ENCODE data around the gene NUDT4. TPM values are rescaled to one million over a fixed set of nuclear protein-coding genes. Genes with fewer than 3 reads are reported as not detected.

The NUDT4 gene
- total and polyA plus RNA-seq, 9 of the 15 experiments (the other 6 are each of a cell fraction or from before 2014, with no cell fraction given): 38.1 to 164 (median 99.2) TPM

DNA sequence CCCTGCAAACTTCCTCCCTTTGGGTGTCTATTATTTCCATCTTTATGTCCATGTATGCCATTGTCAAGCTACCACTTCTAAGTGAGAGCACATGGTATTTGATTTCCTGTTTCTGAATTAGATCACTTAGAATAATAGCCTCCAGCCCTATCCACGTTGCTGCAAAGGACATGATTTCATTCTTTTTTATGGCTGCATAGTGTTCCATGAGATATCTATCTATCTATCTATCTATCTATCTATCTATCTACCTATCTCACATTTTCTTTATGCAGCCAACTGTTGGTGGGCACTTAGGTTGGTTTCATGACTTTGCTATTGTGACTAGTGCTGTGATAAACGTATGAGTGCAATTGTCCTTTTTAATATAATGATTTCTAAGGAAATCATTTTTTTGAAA, 78.4 kb downstream of the NUDT4 start:
- ChIA-PET CTCF (ENCODE audit: low intra/inter-chr PET ratio) (no interaction called here), POLR2A (interaction anchor here (0.6 kb wide), 1 partner anchor 41 kb away, joined by 3 read pairs; no protein-coding TSS in a partner anchor)
- WGBS (ENCODE audit: insufficient coverage, low coverage, missing lambda C conversion rate): 25% methylated on average over 2 of the region's 2 CpGs
- Histone ChIP-seq H3K4me1 (replicated peaks in 1 of 2; ENCODE audit: control insufficient read depth in 2 of 2, insufficient read depth in 2 of 2, low read length in 2 of 2) (0 out of 5 replicates have a peak, but pooled peaks cover 0 to 10% of the 10 kb centered on the region in 2 experiments), H3K9me3 (replicated peaks; ENCODE audit: control insufficient read depth, insufficient read depth, low read depth, low read length) (no peaks in the 10 kb centered on the region), H3K9me1 (ENCODE audit: control insufficient read depth, insufficient read depth, low read length) (no peaks in the 10 kb centered on the region), H3K4me2 (ENCODE audit: insufficient read depth, low read length) (no peak overlapping the region), H2AFZ (ENCODE audit: low read depth, low read length) (no peak overlapping the region), H3K4me3 (no peak overlapping the region), H3K27me3 (ENCODE audit: control insufficient read depth in 2 of 2, insufficient read depth in 2 of 2, low read length in 2 of 2) (no peaks in the 10 kb centered on the region), H3K36me3 (ENCODE audit: control insufficient read depth, insufficient read depth, low read length) (no peaks in the 10 kb centered on the region), H4K20me1 (replicated peaks; ENCODE audit: control insufficient read depth, insufficient read depth, low read length) (no peaks in the 10 kb centered on the region), H3K9ac (ENCODE audit: insufficient read depth in 1 of 2, low read depth in 2 of 2, low read length in 2 of 2) (no peak overlapping the region), H3K79me2 (ENCODE audit: control insufficient read depth, insufficient read depth, low read length) (no peaks in the 10 kb centered on the region), H3K27ac (ENCODE audit: extremely low read depth, low read depth, low read length) (no peak overlapping the region)
- intact Hi-C loops (cut with micrococcal nuclease): no loop called here
- no TSS peak for BruUV-seq (replicated peaks)
- FAIRE-seq (no peak), DNase-seq (ENCODE audit: extremely low read depth in 1 of 4, low spot score in 3 of 4) (no peak), ATAC-seq (no peak)
- TF ChIP-seq DACH1 (IDR thresholded peaks at IDR 0.05; ENCODE audit: partially characterized antibody) (peak; percentile 59), HDAC6 (IDR thresholded peaks at IDR 0.05; ENCODE audit: low read depth, low read length) (no peak), TCF3 (CRISPR knock-in tag; IDR thresholded peaks at IDR 0.05) (no peak), NFIC (IDR thresholded peaks at IDR 0.05) (no peak), ZNF146 (CRISPR knock-in tag; IDR thresholded peaks at IDR 0.05; ENCODE audit: unreplicated experiment) (peak; percentile 79), HDAC8 (tag; IDR thresholded peaks at IDR 0.05) (no peak)
- TF ChIP-seq, protein P1, sequence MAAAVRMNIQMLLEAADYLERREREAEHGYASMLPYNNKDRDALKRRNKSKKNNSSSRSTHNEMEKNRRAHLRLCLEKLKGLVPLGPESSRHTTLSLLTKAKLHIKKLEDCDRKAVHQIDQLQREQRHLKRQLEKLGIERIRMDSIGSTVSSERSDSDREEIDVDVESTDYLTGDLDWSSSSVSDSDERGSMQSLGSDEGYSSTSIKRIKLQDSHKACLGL (CRISPR knock-in tag; IDR thresholded peaks at IDR 0.05; ENCODE audit: borderline replicate concordance, poor library complexity, severe bottlenecking): no peak
- TF ChIP-seq, protein P2, sequence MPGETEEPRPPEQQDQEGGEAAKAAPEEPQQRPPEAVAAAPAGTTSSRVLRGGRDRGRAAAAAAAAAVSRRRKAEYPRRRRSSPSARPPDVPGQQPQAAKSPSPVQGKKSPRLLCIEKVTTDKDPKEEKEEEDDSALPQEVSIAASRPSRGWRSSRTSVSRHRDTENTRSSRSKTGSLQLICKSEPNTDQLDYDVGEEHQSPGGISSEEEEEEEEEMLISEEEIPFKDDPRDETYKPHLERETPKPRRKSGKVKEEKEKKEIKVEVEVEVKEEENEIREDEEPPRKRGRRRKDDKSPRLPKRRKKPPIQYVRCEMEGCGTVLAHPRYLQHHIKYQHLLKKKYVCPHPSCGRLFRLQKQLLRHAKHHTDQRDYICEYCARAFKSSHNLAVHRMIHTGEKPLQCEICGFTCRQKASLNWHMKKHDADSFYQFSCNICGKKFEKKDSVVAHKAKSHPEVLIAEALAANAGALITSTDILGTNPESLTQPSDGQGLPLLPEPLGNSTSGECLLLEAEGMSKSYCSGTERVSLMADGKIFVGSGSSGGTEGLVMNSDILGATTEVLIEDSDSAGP (CRISPR knock-in tag; IDR thresholded peaks at IDR 0.05): no peak
- TF ChIP-seq, protein P3, sequence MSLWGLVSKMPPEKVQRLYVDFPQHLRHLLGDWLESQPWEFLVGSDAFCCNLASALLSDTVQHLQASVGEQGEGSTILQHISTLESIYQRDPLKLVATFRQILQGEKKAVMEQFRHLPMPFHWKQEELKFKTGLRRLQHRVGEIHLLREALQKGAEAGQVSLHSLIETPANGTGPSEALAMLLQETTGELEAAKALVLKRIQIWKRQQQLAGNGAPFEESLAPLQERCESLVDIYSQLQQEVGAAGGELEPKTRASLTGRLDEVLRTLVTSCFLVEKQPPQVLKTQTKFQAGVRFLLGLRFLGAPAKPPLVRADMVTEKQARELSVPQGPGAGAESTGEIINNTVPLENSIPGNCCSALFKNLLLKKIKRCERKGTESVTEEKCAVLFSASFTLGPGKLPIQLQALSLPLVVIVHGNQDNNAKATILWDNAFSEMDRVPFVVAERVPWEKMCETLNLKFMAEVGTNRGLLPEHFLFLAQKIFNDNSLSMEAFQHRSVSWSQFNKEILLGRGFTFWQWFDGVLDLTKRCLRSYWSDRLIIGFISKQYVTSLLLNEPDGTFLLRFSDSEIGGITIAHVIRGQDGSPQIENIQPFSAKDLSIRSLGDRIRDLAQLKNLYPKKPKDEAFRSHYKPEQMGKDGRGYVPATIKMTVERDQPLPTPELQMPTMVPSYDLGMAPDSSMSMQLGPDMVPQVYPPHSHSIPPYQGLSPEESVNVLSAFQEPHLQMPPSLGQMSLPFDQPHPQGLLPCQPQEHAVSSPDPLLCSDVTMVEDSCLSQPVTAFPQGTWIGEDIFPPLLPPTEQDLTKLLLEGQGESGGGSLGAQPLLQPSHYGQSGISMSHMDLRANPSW (CRISPR knock-in tag; IDR thresholded peaks at IDR 0.05): no peak
- in situ Hi-C loops (cut with MboI): no loop called here

Other genes starting within 250 kb of the NUDT4 start
- 189 and 218 TPM in 2 replicates for gene UBE2N, start 64.0 kb downstream of the NUDT4 start, total RNA-seq (2014; rRNA removed)
- gene UBE2N, start 64.0 kb downstream of the NUDT4 start, total RNA-seq (2014; rRNA removed; fragmentation: Illumina TruSeq; extraction: Trizol): 224 and 228 TPM in 2 replicates
- gene UBE2N, start 64.0 kb downstream of the NUDT4 start, total RNA-seq (2015; rRNA removed; fragmentation: Illumina TruSeq; extraction: Trizol): 230 and 260 TPM in 2 replicates
- 207 and 219 TPM in 2 replicates for gene UBE2N, start 64.0 kb downstream of the NUDT4 start, total RNA-seq (2021)
- gene UBE2N, start 64.0 kb downstream of the NUDT4 start, polyA plus RNA-seq (2011; rRNA removed): 286 and 326 TPM in 2 replicates
- gene UBE2N, start 64.0 kb downstream of the NUDT4 start, polyA plus RNA-seq (2014; fragmentation: Illumina TruSeq; extraction: Trizol): 252 and 303 TPM in 2 replicates
- gene UBE2N, start 64.0 kb downstream of the NUDT4 start, polyA plus RNA-seq (2014; fragmentation: Nextera tagmentation; extraction: Ambion mirVana): 100 to 1,000 TPM; 727 to 826 TPM
- 222 and 407 TPM in 2 replicates for gene UBE2N, start 64.0 kb downstream of the NUDT4 start, polyA plus RNA-seq (2014; rRNA removed)
- 104 TPM in 2 replicates for gene MRPL42, start 89.6 kb downstream of the NUDT4 start, total RNA-seq (2014; rRNA removed)
- gene MRPL42, start 89.6 kb downstream of the NUDT4 start, total RNA-seq (2014; rRNA removed; fragmentation: Illumina TruSeq; extraction: Trizol): 230 and 267 TPM in 2 replicates
- 137 and 158 TPM in 2 replicates for gene MRPL42, start 89.6 kb downstream of the NUDT4 start, total RNA-seq (2015; rRNA removed; fragmentation: Illumina TruSeq; extraction: Trizol)
- 153 and 163 TPM in 2 replicates for gene MRPL42, start 89.6 kb downstream of the NUDT4 start, total RNA-seq (2021)
- 221 and 303 TPM in 2 replicates for gene MRPL42, start 89.6 kb downstream of the NUDT4 start, polyA plus RNA-seq (2011; rRNA removed)
- gene MRPL42, start 89.6 kb downstream of the NUDT4 start, polyA plus RNA-seq (2014; fragmentation: Illumina TruSeq; extraction: Trizol): 217 and 218 TPM in 2 replicates
- gene MRPL42, start 89.6 kb downstream of the NUDT4 start, polyA plus RNA-seq (2014; fragmentation: Nextera tagmentation; extraction: Ambion mirVana): 100 to 1,000 TPM; 696 to 806 TPM
- 174 and 183 TPM in 2 replicates for gene MRPL42, start 89.6 kb downstream of the NUDT4 start, polyA plus RNA-seq (2014; rRNA removed)
- 140 and 162 TPM in 2 replicates for gene SOCS2, start 194.8 kb downstream of the NUDT4 start, total RNA-seq (2014; rRNA removed)
- gene SOCS2, start 194.8 kb downstream of the NUDT4 start, total RNA-seq (2014; rRNA removed; fragmentation: Illumina TruSeq; extraction: Trizol): 95.8 and 106 TPM in 2 replicates
- 144 and 150 TPM in 2 replicates for gene SOCS2, start 194.8 kb downstream of the NUDT4 start, total RNA-seq (2015; rRNA removed; fragmentation: Illumina TruSeq; extraction: Trizol)
- 90.4 and 92.2 TPM in 2 replicates for gene SOCS2, start 194.8 kb downstream of the NUDT4 start, total RNA-seq (2021)
- 95.5 and 98.7 TPM in 2 replicates for gene SOCS2, start 194.8 kb downstream of the NUDT4 start, polyA plus RNA-seq (2011; rRNA removed)
- 122 and 149 TPM in 2 replicates for gene SOCS2, start 194.8 kb downstream of the NUDT4 start, polyA plus RNA-seq (2014; fragmentation: Illumina TruSeq; extraction: Trizol)
- gene SOCS2, start 194.8 kb downstream of the NUDT4 start, polyA plus RNA-seq (2014; fragmentation: Nextera tagmentation; extraction: Ambion mirVana): 10 to 100 TPM; 37.0 to 37.8 TPM
- gene SOCS2, start 194.8 kb downstream of the NUDT4 start, polyA plus RNA-seq (2014; rRNA removed): 135 and 156 TPM in 2 replicates